ENCODE results near the gene OR12D2.

DNA sequence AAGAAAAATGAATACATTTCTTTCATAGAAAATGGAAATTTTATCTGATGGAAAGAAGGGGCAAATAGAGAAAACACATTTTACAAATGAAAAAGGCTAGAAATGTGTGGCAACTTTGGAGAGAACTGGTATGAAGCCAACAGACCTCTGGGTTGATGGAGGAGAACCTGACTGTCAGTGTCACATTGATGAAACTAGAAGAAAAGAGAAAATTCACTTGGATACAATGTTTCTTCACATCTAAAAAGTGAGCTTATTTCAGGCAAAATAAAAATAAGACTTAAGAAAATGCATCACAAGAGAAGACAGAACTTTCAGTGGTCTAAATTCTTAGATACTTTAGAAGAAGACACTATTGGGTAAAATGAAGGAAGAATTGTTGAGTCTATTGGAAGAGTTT is at the start of gene OR12D2:
- TF ChIP-seq POLR2A (IDR thresholded peaks at IDR 0.05), result no peak
- TF ChIP-seq, protein P1, sequence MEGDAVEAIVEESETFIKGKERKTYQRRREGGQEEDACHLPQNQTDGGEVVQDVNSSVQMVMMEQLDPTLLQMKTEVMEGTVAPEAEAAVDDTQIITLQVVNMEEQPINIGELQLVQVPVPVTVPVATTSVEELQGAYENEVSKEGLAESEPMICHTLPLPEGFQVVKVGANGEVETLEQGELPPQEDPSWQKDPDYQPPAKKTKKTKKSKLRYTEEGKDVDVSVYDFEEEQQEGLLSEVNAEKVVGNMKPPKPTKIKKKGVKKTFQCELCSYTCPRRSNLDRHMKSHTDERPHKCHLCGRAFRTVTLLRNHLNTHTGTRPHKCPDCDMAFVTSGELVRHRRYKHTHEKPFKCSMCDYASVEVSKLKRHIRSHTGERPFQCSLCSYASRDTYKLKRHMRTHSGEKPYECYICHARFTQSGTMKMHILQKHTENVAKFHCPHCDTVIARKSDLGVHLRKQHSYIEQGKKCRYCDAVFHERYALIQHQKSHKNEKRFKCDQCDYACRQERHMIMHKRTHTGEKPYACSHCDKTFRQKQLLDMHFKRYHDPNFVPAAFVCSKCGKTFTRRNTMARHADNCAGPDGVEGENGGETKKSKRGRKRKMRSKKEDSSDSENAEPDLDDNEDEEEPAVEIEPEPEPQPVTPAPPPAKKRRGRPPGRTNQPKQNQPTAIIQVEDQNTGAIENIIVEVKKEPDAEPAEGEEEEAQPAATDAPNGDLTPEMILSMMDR (IDR thresholded peaks at IDR 0.05), result no peak

Measured in body of pancreas (tissue), 4 donors.